HG03066 (cell line): ENCODE results near the gene KCTD18.
A peak's percentile ranks its signal among the peaks of the same experiment; 100 is the strongest.

Experiments
- ATAC-seq: cut with Tn5 transposase; IDR thresholded peaks from one replicate; pipeline ENCODE4 v1.9.1; 2021; ENCODE audit warnings: low read depth; ENCODE audit not compliant: unreplicated experiment

KCTD18 gene

GRCh38 chr2:200488169-200488568, 21.7 kb downstream of the KCTD18 start:
- no peak for ATAC-seq

GRCh38 chr2:200486529-200486928, 23.3 kb downstream of the KCTD18 start:
- no peak for ATAC-seq

GRCh38 chr2:200484934-200485333, 24.9 kb downstream of the KCTD18 start:
- no peak for ATAC-seq

- ATAC-seq: peak; percentile 59
Observed at GRCh38 chr2:200483729-200484198, 26.1 kb downstream of the KCTD18 start.

- peak; percentile 53 for ATAC-seq
Observed at GRCh38 chr2:200482194-200482593, 27.7 kb downstream of the KCTD18 start.

- ATAC-seq: no peak
Observed at GRCh38 chr2:200479692-200480265, 30.1 kb downstream of the KCTD18 start.

GRCh38 chr2:200477667-200478131, 32.2 kb downstream of the KCTD18 start:
- no peak for ATAC-seq

- no peak for ATAC-seq
Observed at GRCh38 chr2:200476836-200477235, 33.0 kb downstream of the KCTD18 start.

- ATAC-seq: no peak
Observed at GRCh38 chr2:200475795-200476194, 34.1 kb downstream of the KCTD18 start.

GRCh38 chr2:200472853-200473464, 36.9 kb downstream of the KCTD18 start:
- ATAC-seq: no peak

- peak; percentile 10 for ATAC-seq
Observed at GRCh38 chr2:200471928-200472645, 37.8 kb downstream of the KCTD18 start.

- ATAC-seq: peak; percentile 76
Observed at GRCh38 chr2:200471324-200471848, 38.5 kb downstream of the KCTD18 start.

GRCh38 chr2:200470230-200470629, 39.6 kb downstream of the KCTD18 start:
- no peak for ATAC-seq

GRCh38 chr2:200469708-200470211, 40.1 kb downstream of the KCTD18 start:
- no peak for ATAC-seq

GRCh38 chr2:200467806-200468681, 41.8 kb downstream of the KCTD18 start:
- ATAC-seq: no peak

GRCh38 chr2:200466425-200467418, 43.1 kb downstream of the KCTD18 start:
- no peak for ATAC-seq

GRCh38 chr2:200463452-200463851, 46.4 kb downstream of the KCTD18 start:
- no peak for ATAC-seq

- ATAC-seq: no peak
Observed at GRCh38 chr2:200461846-200462710, 47.8 kb downstream of the KCTD18 start.
